Stomach (tissue), 9 donors: ENCODE data around the gene CYP24A1. TPM values are rescaled to one million over a fixed set of nuclear protein-coding genes. Genes with fewer than 3 reads are reported as not detected.
"Not testable (repeated sequence)": the region's sequence is repeated elsewhere in the genome, so short reads cannot be mapped to it uniquely, and the experiment has no call there.

ENCODE experiments used
- DNase-seq, 2 donors: peaks; one replicate each; pipeline versions ENCODE4 v3.0.0 to v3.0.0-alpha.2; 2013 to 2019
- H3K27ac ChIP-seq, 5 donors: fragments of 200-600 bp in 4 of 5; sonication (generic) in 4 of 5; one replicate each; pipeline ENCODE4 v1.5.1; 2013 to 2019; ENCODE audit warnings: mild to moderate bottlenecking in 1 of 5, moderate library complexity in 1 of 5
- H3K27me3 ChIP-seq, 3 donors: fragments of 200-600 bp; sonication (generic); one replicate each; pipeline ENCODE4 v1.5.1; 2017 to 2019; ENCODE audit warnings: mixed run types in 1 of 3
- H3K36me3 ChIP-seq, 4 donors: fragments of 200-600 bp; sonication (generic); 1 replicate in 3 of 4; 2 replicates in 1 of 4; pipeline ENCODE4 v1.5.1; 2016 to 2019
- H3K4me1 ChIP-seq, 4 donors: fragments of 200-600 bp; sonication (generic); one replicate each; pipeline ENCODE4 v1.5.1; 2016 to 2019
- H3K4me3 ChIP-seq, 4 donors: fragments of 200-600 bp; sonication (generic) in 3 of 4; one replicate each; pipeline ENCODE4 v1.5.1; 2016 to 2019; ENCODE audit warnings: mild to moderate bottlenecking in 1 of 4
- H3K9me3 ChIP-seq, 4 donors: fragments of 200-600 bp; sonication (generic); one replicate each; pipeline ENCODE4 v1.5.1; 2016 to 2019
- EP300 ChIP-seq: sonication (generic); formaldehyde crosslinking; IDR thresholded peaks from one replicate; pipeline ENCODE4 v1.6.1; 2017; ENCODE audit warnings: antibody characterized with exemption
- POLR2A ChIP-seq, 4 donors: fragments of 450-650 bp; IDR thresholded peaks; one replicate each; pipeline ENCODE4 v1.6.1; 2016; ENCODE audit warnings: antibody characterized with exemption in 4 of 4, control low read depth in 2 of 4, mild to moderate bottlenecking in 1 of 4, moderate library complexity in 1 of 4
- POLR2AphosphoS5 ChIP-seq, 3 donors: sonication (generic); formaldehyde crosslinking; IDR thresholded peaks; one replicate each; pipeline ENCODE4 v1.6.1; 2016; ENCODE audit warnings: antibody characterized with exemption in 3 of 3
- WGBS, 5 donors: extraction: QIAGEN DNeasy Blood & Tissue Kit in 3 of 5; methylation state at CpG; one replicate each; pipeline versions ENCODE4 v1.1.5 to v1.1.7; 2013 to 2018; 5-methylcytosine and 5-hydroxymethylcytosine counted together
- intact Hi-C: fragments of 100-400 bp; cut with DNase I; formaldehyde crosslinking; loops from one replicate; pipeline ENCODE4 v1.15.1; 2023; ENCODE audit warnings: low total_unique reads
- polyA plus RNA-seq, 3 donors: library from polyadenylated mRNA; stranded (reverse); fragments of 200-250 nt; gene quantifications; one replicate each; pipeline ENCODE4 v1.2.3, GENCODE V29; 2013
- total RNA-seq, 5 donors: library from RNA; depleted of rRNA; stranded (reverse); fragments of >200 nt; gene quantifications; one replicate each; pipeline versions ENCODE4 v1.1.0 to v1.2.3, GENCODE V29; 2014 to 2016
- TF ChIP-seq, protein P1 (sequence below), 7 experiments: fragments of 450-650 bp in 4 of 7; fragments of 200-600 bp in 3 of 7; sonication (generic) in 3 of 7; IDR thresholded peaks; one replicate each; pipeline ENCODE4 v1.5.1; 2016 to 2019; ENCODE audit warnings: antibody characterized with exemption in 7 of 7, control low read depth in 2 of 7, mild to moderate bottlenecking in 1 of 7
- donor health status: healthy with polysubstance abuse.
- donor health status: Bipolar disorder and iron deficiency.
- donor health status: healthy.

CYP24A1 gene
- total and polyA plus RNA-seq, 8 donors = 1.2 TPM; not detected in 7

DNA sequence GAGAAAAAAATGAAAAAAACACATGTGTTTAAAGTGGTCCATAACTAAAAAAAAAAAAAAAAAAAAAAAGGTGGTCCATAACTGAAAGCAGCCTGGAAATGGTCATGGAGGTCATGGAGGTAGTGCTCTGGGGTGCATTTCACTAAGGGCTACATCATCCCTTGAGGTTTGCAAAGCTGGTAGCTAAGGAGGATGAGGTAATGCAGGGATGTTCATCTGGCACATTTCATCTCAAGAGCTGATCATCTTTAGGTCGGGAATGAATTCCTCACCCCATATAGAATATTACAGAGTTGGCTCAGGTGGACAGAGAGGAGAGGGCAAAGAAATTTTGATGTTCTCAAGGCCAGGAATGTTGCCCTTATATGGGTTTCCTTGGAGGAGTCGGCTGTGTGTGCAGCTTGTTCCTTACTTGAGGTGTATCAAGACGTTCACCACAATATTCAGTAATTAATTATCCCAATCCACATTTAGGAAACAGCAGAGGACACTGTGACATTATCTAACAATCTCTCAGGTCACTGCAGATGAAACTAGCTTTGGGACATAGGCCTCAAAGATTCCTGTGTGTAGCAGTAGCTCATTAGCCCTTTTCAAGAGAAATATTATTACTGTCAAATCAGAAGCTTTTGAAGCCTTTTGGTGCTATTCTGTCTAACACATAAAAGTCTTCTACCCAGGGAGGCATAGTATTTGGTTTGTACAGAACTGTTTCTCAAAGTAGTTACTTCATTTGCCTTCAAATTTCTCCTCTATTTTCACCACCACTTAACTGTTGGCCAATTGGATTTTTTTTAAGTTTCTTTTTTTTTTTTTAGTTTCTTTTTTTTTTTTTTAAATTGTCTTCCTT lies 46.8 kb downstream of the CYP24A1 start:
- TF ChIP-seq POLR2A (IDR thresholded peaks at IDR 0.05) (no peak), POLR2AphosphoS5 (IDR thresholded peaks at IDR 0.05) (no peak), EP300 (no peak)
- TF ChIP-seq, protein P1, sequence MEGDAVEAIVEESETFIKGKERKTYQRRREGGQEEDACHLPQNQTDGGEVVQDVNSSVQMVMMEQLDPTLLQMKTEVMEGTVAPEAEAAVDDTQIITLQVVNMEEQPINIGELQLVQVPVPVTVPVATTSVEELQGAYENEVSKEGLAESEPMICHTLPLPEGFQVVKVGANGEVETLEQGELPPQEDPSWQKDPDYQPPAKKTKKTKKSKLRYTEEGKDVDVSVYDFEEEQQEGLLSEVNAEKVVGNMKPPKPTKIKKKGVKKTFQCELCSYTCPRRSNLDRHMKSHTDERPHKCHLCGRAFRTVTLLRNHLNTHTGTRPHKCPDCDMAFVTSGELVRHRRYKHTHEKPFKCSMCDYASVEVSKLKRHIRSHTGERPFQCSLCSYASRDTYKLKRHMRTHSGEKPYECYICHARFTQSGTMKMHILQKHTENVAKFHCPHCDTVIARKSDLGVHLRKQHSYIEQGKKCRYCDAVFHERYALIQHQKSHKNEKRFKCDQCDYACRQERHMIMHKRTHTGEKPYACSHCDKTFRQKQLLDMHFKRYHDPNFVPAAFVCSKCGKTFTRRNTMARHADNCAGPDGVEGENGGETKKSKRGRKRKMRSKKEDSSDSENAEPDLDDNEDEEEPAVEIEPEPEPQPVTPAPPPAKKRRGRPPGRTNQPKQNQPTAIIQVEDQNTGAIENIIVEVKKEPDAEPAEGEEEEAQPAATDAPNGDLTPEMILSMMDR (IDR thresholded peaks at IDR 0.05) = no peak
- Histone ChIP-seq H3K4me1 (peaks cover 0 to 9% (median 7%) of the 10 kb centered on the region in 4 donors), H3K27me3 (no peaks in the 10 kb centered on the region), H3K36me3 (no peaks in the 10 kb centered on the region), H3K4me3 (no peak overlapping the region), H3K9me3 (no peaks in the 10 kb centered on the region), H3K27ac (no peak overlapping the region)
- DNase-seq = no peak
- intact Hi-C loops = no loop called here
- 72 to 83% (median 81%) methylated on average over 3 of the region's 3 CpGs for WGBS, 5 donors

DNA sequence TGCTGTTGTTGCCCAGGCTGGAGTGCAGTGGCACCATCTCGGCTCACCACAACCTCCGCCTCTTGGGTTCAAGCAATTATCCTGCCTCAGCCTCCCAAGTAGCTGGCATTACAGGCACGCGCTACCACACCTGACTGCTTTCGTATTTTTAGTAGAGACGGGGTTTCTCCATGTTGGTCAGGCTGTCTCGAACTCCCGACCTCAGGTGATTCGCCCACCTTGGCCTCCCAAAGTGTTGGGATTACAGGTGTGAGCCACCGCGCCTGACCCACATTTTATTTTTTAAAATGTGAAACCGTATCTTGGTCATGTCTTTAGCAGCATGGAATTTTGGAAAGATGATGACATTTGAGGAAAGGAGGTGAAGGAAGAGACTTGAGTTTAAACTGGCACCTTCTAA lies 47.5 kb downstream of the CYP24A1 start:
- 95 to 98% (median 96%) methylated on average over 12 of the region's 12 CpGs for WGBS, 5 donors
- intact Hi-C loops, DNase-seq, H3K27me3 ChIP-seq, H3K27ac ChIP-seq, H3K9me3 ChIP-seq, H3K36me3 ChIP-seq, H3K4me3 ChIP-seq, H3K4me1 ChIP-seq: not testable (repeated sequence)

DNA sequence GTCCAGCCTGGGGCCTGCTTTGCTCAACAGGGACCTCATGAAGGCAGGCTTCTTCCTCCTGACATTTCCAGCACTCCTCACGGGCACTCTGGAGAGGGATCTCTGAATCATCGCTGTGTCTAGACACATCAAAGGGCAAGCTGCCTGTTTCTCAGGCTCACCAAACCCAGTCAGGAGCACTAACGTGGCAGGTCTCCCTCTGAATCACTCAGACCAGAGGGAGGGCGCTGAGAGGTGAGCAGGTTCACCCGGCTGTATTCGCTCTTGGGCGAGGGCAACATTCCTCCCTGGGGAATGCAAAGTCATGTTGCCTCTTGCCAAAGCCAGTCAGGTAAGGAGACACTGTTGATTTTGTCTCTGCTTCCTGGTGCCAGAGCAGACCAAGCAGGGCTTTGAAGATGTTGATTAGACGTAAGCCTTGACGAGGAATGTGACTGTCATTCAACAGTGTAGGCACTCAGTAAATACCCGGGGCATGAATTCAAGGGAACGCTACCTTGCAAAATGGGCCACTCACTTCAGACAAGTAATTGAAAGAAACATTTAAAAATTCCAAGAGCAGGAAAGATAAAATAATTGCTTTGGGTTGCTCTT lies 50.1 kb downstream of the CYP24A1 start:
- WGBS, 5 donors = 26 to 48% (median 39%) methylated on average over 7 to 11 of the region's 11 CpGs
- Histone ChIP-seq H3K27ac (peak overlapping the region; percentile 40 to 79 (median 77)), H3K4me3 (no peak overlapping the region), H3K4me1 (peaks cover 0 to 9% (median 5%) of the 10 kb centered on the region in 4 donors), H3K27me3 (no peaks in the 10 kb centered on the region), H3K9me3 (no peaks in the 10 kb centered on the region), H3K36me3 (no peaks in the 10 kb centered on the region)
- peak; percentile 84 to 87 for DNase-seq
- intact Hi-C loops = no loop called here
- TF ChIP-seq POLR2A (IDR thresholded peaks at IDR 0.05) (no peak), EP300 (no peak), POLR2AphosphoS5 (IDR thresholded peaks at IDR 0.05) (peak in 2 of 3 donors; percentile 76 to 91)
- TF ChIP-seq, protein P1 (IDR thresholded peaks at IDR 0.05) = no peak

DNA sequence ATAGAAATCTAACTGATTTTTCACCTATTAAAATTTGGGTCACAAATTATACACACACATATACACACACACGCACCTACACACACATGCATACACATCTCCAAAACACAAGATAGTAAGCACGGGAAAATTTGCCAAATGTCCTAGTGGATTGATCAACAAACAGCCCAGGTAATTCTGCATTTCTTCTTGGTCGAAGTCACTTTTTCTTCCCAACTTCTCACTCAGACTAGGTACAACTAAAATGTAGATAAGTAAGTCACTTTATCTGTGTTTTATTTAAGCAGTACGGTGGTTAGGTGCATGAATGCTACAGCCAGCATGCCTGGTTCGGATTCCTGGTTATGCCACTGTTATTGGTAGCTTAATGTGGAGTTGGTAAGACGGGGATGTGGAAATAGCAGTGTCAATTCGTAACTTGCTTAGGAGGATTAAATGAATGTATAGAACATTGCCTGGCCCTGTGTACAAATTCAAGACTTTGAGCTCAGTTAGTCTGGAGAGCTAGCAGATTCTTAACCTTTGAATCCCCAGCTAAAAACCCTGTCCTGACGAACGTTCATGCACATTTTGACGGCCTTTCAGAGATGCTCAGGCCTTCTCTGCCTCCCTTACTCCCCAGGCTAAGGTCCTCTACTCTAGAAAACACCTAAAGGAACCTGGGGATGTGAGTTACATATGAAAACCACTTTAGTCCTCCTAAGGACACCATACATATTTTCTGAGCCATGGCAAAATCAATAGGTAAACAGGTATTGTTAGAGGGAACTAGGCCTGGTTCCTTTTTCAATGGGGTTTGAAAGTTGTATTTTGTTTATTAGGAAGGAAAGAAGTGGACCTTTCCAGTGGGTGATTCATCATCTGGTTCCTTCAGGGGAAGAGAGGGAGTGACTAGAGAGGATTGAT lies 50.9 kb downstream of the CYP24A1 start:
- intact Hi-C loops = no loop called here
- 58 to 70% (median 65%) methylated on average over 10 of the region's 10 CpGs for WGBS, 5 donors
- H3K36me3 ChIP-seq = no peaks in the 10 kb centered on the region
- H3K27me3 ChIP-seq = no peaks in the 10 kb centered on the region
- H3K4me1 ChIP-seq = peaks cover 0 to 9% (median 5%) of the 10 kb centered on the region in 4 donors
- peak overlapping the region; percentile 40 to 79 (median 77) for H3K27ac ChIP-seq
- no peak for DNase-seq
- H3K4me3 ChIP-seq = no peak overlapping the region
- no peaks in the 10 kb centered on the region for H3K9me3 ChIP-seq
- no peak for TF ChIP-seq EP300
- TF ChIP-seq POLR2A (IDR thresholded peaks at IDR 0.05) = no peak
- TF ChIP-seq, protein P1 (IDR thresholded peaks at IDR 0.05) = no peak
- TF ChIP-seq POLR2AphosphoS5 (IDR thresholded peaks at IDR 0.05) = no peak
